Measurements from ENCODE around the gene L1TD1. TPM values are rescaled to one million over a fixed set of nuclear protein-coding genes. Genes with fewer than 3 reads are reported as not detected.

The L1TD1 gene
- total RNA-seq, 1 experiment from 2014 or later, result not detected

DNA sequence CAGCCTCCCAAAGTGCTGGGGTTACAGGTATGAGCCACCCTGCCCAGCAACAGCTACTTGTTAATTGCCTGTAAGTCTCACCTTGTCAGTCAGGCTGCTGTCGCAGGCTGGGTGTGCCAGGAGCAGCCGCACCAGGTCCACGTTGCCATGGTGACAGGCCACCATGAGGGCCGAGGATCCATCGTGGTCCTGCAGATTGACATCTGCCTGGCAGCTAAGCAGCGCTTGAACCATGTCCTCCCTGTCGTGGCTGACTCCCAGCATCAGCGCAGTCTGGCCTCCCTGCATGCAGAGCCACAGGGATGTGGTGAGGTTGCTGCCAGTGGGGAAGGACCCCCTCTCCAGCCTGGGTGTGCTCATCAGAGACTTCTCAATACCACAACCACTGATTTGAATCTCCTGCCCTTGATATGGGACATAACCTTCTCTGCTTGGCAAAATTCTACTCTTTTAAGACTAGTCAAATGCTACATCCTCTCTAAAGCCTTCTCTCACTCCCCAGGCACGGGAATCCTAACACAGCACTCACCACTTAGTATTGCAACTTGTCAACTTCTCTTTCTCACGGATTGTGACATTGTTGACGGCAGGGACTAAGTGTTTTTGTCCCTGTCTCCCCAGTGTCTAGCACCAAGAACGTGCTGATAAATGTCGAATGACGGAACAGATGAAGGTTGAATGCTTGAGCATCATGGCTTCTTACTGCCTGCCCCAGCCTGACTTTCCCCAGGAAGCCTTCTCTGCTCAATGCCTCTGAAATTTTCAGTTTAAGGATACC is 52.9 kb downstream of the L1TD1 start:
- DNase-seq (ENCODE audit: low read depth, low spot score), result no peak
- in situ Hi-C loops (cut with HindIII; ENCODE audit: low pct_unique_long_range_greater_than_20kb, low sequenced_read_pairs), result no loop called here

DNA sequence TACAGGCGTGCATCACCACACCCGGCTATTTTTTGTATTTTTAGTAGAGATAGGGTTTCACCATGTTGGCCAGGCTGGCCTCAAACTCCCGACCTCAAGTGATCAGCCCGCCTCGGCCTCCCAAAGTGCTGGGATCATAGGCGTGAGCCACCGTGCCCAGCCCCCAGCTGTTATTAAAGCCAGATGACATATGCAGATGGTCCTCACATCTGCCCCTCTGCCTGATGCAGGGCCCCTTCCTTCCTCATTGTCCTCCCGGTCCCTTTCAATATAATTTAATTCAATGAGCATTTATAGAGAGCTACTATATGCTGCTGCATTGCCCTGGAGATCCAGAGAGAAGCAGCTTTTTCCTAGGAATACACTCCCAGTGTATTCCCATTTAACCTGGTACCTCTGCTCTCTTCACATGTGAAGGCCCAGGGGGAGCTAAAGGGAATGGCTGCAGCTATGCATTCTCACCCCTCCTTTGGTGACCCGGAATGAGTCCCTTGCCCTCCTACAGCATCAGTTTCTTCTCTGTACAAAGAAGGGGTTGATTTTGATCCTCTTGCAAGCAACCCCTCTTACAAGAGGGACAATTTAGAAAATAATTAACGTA is 55.6 kb downstream of the L1TD1 start:
- no peak for DNase-seq (ENCODE audit: low read depth, low spot score)
- in situ Hi-C loops (cut with HindIII; ENCODE audit: low pct_unique_long_range_greater_than_20kb, low sequenced_read_pairs), result no loop called here

DNA sequence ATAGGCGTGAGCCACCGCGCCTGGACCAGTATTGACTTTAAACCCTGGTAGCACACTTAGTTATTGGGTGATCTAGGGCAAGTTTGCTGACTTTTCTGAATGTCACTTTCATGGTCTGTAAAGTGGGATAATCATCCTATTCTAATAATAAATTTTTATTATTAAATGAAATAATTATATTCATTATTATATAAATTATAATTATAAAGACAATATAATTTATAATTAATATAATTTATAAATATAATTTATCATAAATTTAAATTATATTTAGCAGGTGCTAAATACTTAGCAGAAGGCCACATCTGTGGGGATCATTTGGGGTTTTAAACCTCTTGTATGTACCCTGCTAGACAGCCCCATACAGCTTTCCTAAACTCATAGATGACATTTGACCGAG is 64.9 kb downstream of the L1TD1 start:
- in situ Hi-C loops (cut with HindIII; ENCODE audit: low pct_unique_long_range_greater_than_20kb, low sequenced_read_pairs), result no loop called here
- no peak for DNase-seq (ENCODE audit: low read depth, low spot score)

DNA sequence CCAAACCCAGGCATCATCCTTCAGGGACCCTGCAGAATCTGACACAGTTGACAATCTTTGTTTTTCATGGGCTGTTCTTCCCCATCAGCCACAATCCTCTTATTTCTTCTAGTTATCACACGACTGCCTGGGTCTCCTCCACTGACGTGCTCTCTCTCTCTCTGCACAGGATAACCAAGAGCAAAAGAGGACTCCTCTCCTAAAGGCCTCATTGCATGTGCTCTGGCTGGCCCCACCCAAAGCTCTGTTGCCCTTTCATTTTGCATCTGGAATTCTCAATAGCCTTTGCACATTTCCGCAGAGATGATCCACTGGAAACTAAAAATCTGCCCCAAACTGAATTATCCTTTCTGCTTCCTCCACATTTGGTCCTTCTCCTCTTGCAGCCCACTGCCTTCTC is 66.0 kb downstream of the L1TD1 start:
- in situ Hi-C loops (cut with HindIII; ENCODE audit: low pct_unique_long_range_greater_than_20kb, low sequenced_read_pairs), result no loop called here
- DNase-seq (ENCODE audit: low read depth, low spot score), result no peak

Other genes starting within 250 kb of the L1TD1 start
- not detected in 2 replicates for gene KANK4, start 124.6 kb downstream of the L1TD1 start, total RNA-seq (2014; rRNA removed; shearing (Covaris generic))
- 30.4 and 31.2 TPM in 2 replicates for gene USP1, start 242.2 kb downstream of the L1TD1 start, total RNA-seq (2014; rRNA removed; shearing (Covaris generic))